IMR-90 (cell line): ENCODE results near the gene CLIC3. TPM values are rescaled to one million over a fixed set of nuclear protein-coding genes. Genes with fewer than 3 reads are reported as not detected.

ENCODE experiments used
- ATAC-seq: fragments of 200-7000 bp; cut with Tn5 transposase; 2 replicates; pipeline ENCODE4 v1.9.1; 2020; ENCODE audit warnings: low read depth, mild to moderate bottlenecking, moderate library complexity
- BruUV-seq: library from RNA; stranded (reverse); fragments of 400-500 nt; replicated peaks from 2 replicates; lab custom pipeline; 2021; lab: Mats Ljungman, UMichigan
- CTCF ChIA-PET: fragments of 300-600 bp; formaldehyde crosslinking; extraction: SDS; loops from one replicate; lab custom pipeline; 2021; ENCODE audit warnings: antibody characterized with exemption; lab: Yijun Ruan, JAX
- POLR2A ChIA-PET: fragments of 300-600 bp; sonication (Branson Sonifier 250); formaldehyde crosslinking; loops from one replicate; lab custom pipeline; 2022; ENCODE audit warnings: antibody characterized with exemption; ENCODE audit not compliant: unreplicated experiment; lab: Charles Lee
- DNase-seq: peaks from one replicate; pipeline ENCODE4 v3.0.0; 2013
- H2AFZ ChIP-seq: replicated peaks from 2 replicates; pipeline ENCODE3; 2013; ENCODE audit warnings: low read length, mild to moderate bottlenecking; ENCODE audit not compliant: poor library complexity
- H2AK5ac ChIP-seq: 2 replicates; pipeline ENCODE4 v1.6.1; 2013; ENCODE audit warnings: low read depth, low read length, inconsistent platforms
- H2AK9ac ChIP-seq: replicated peaks from 2 replicates; pipeline ENCODE3; 2013; ENCODE audit warnings: mild to moderate bottlenecking, low read depth, low read length, moderate library complexity; ENCODE audit not compliant: poor library complexity
- H2BK120ac ChIP-seq: 2 replicates; pipeline ENCODE4 v1.6.1; 2013; ENCODE audit warnings: low read depth, low read length, inconsistent platforms
- H2BK15ac ChIP-seq: 3 replicates; pipeline ENCODE4 v1.6.1; 2013; ENCODE audit warnings: low read depth, low read length, inconsistent platforms
- H2BK20ac ChIP-seq: 2 replicates; pipeline ENCODE4 v1.6.1; 2013; ENCODE audit warnings: low read depth, mild to moderate bottlenecking, inconsistent platforms, low read length, moderate library complexity
- H2BK5ac ChIP-seq: 2 replicates; pipeline ENCODE4 v1.6.1; 2013; ENCODE audit warnings: mild to moderate bottlenecking, low read depth, low read length, inconsistent platforms; ENCODE audit not compliant: poor library complexity, severe bottlenecking
- H3K14ac ChIP-seq: replicated peaks from 2 replicates; pipeline ENCODE4 v1.6.1; 2013; ENCODE audit warnings: low read depth, low read length, inconsistent platforms
- H3K18ac ChIP-seq: 2 replicates; pipeline ENCODE4 v1.6.1; 2013; ENCODE audit warnings: low read depth, low read length, control low read depth
- H3K23ac ChIP-seq: 2 replicates; pipeline ENCODE4 v1.6.1; 2013; ENCODE audit warnings: low read depth, low read length, inconsistent platforms
- H3K27ac ChIP-seq: 2 replicates; pipeline ENCODE4 v1.5.1; 2013; ENCODE audit warnings: mild to moderate bottlenecking, control low read depth, low read length; ENCODE audit not compliant: insufficient read depth
- H3K27me3 ChIP-seq: 2 replicates; pipeline ENCODE4 v1.6.1; 2013; ENCODE audit warnings: low read length; ENCODE audit not compliant: control insufficient read depth, insufficient read depth
- H3K36me3 ChIP-seq: 2 replicates; pipeline ENCODE4 v1.6.1; 2013; ENCODE audit warnings: low read length, mixed read lengths; ENCODE audit not compliant: control insufficient read depth, insufficient read depth
- H3K4ac ChIP-seq: 2 replicates; pipeline ENCODE4 v1.6.1; 2013; ENCODE audit warnings: low read depth, low read length, inconsistent platforms
- H3K4me1 ChIP-seq: 2 replicates; pipeline ENCODE4 v1.6.1; 2013; ENCODE audit warnings: low read length, mixed read lengths; ENCODE audit not compliant: control insufficient read depth, insufficient read depth
- H3K4me2 ChIP-seq: 2 replicates; pipeline ENCODE4 v1.6.1; 2013; ENCODE audit warnings: low read depth, mild to moderate bottlenecking, control low read depth, low read length, moderate library complexity
- H3K4me3 ChIP-seq: 2 replicates; pipeline ENCODE4 v1.5.1; 2013; ENCODE audit warnings: low read depth, mild to moderate bottlenecking, control low read depth, low read length, moderate library complexity; ENCODE audit not compliant: insufficient read depth
- H3K56ac ChIP-seq: 2 replicates; pipeline ENCODE4 v1.6.1; 2013; ENCODE audit warnings: low read length, inconsistent platforms; ENCODE audit not compliant: insufficient read depth; ENCODE audit errors: extremely low read depth
- H3K79me1 ChIP-seq, 2 experiments: 2 replicates each; pipeline ENCODE4 v1.6.1; 2013; ENCODE audit warnings: low read length in 2 of 2, inconsistent platforms in 1 of 2, low read depth in 1 of 2
- H3K9ac ChIP-seq: 2 replicates; pipeline ENCODE4 v1.6.1; 2013; ENCODE audit warnings: low read depth, low read length, control low read depth
- H3K9me1 ChIP-seq: 2 replicates; pipeline ENCODE4 v1.6.1; 2013; ENCODE audit warnings: low read length, inconsistent platforms; ENCODE audit not compliant: insufficient read depth
- H3K9me3 ChIP-seq: 2 replicates; pipeline ENCODE4 v1.6.1; 2013; ENCODE audit warnings: low read length; ENCODE audit not compliant: control insufficient read depth, insufficient read depth
- H4K20me1 ChIP-seq: 2 replicates; pipeline ENCODE4 v1.6.1; 2013; ENCODE audit warnings: low read length, inconsistent platforms; ENCODE audit not compliant: insufficient read depth
- H4K5ac ChIP-seq: 2 replicates; pipeline ENCODE4 v1.6.1; 2013; ENCODE audit warnings: mild to moderate bottlenecking, low read depth, low read length, control low read depth
- H4K8ac ChIP-seq, 2 experiments: 2 replicates each; pipeline ENCODE4 v1.6.1; 2013; ENCODE audit warnings: low read depth in 2 of 2, low read length in 2 of 2, control low read depth in 1 of 2, inconsistent platforms in 1 of 2
- H4K91ac ChIP-seq: 2 replicates; pipeline ENCODE4 v1.6.1; 2013; ENCODE audit warnings: low read depth, low read length, inconsistent platforms; ENCODE audit not compliant: insufficient read depth
- BHLHE40 ChIP-seq: fragments of 150-350 bp; IDR thresholded peaks from 2 replicates; pipeline ENCODE4 v1.6.1; 2016; ENCODE audit warnings: mild to moderate bottlenecking, low read depth, low read length
- CEBPB ChIP-seq: IDR thresholded peaks from 2 replicates; pipeline ENCODE4 v1.6.1; 2012; ENCODE audit warnings: low read depth, low read length, improper control_type of control experiment
- CHD1 ChIP-seq: IDR thresholded peaks from 2 replicates; pipeline ENCODE4 v1.6.1; 2012; ENCODE audit warnings: low read depth, low read length, improper control_type of control experiment
- FOS ChIP-seq: fragments of 150-350 bp; IDR thresholded peaks from 2 replicates; pipeline ENCODE4 v1.6.1; 2016; ENCODE audit warnings: low read depth, low read length
- MAFK ChIP-seq: IDR thresholded peaks from 2 replicates; pipeline ENCODE4 v1.6.1; 2012; ENCODE audit warnings: low read depth, low read length, improper control_type of control experiment
- MAZ ChIP-seq: IDR thresholded peaks from 2 replicates; pipeline ENCODE4 v1.6.1; 2012; ENCODE audit warnings: low read depth, mild to moderate bottlenecking, low read length, improper control_type of control experiment, moderate library complexity, borderline replicate concordance
- MXI1 ChIP-seq: IDR thresholded peaks from 2 replicates; pipeline ENCODE4 v1.6.1; 2012; ENCODE audit warnings: low read depth, mild to moderate bottlenecking, low read length, moderate library complexity, borderline replicate concordance
- NFE2L2 ChIP-seq: fragments of 150-350 bp; IDR thresholded peaks from 2 replicates; pipeline ENCODE4 v1.6.1; 2016; ENCODE audit warnings: low read depth, mild to moderate bottlenecking, low read length
- POLR2A ChIP-seq: IDR thresholded peaks from 2 replicates; pipeline ENCODE4 v1.6.1; 2012; ENCODE audit warnings: mild to moderate bottlenecking, low read depth, low read length
- RAD21 ChIP-seq: IDR thresholded peaks from 2 replicates; pipeline ENCODE4 v1.6.1; 2012; ENCODE audit warnings: low read length, improper control_type of control experiment
- RCOR1 ChIP-seq: IDR thresholded peaks from 2 replicates; pipeline ENCODE4 v1.6.1; 2012; ENCODE audit warnings: mild to moderate bottlenecking, low read length, improper control_type of control experiment; ENCODE audit not compliant: insufficient replicate concordance
- RFX5 ChIP-seq: IDR thresholded peaks from 2 replicates; pipeline ENCODE4 v1.8.0; 2012; ENCODE audit warnings: low read depth, mild to moderate bottlenecking, low read length, moderate library complexity
- SMC3 ChIP-seq: fragments of 150-350 bp; IDR thresholded peaks from 2 replicates; pipeline ENCODE4 v1.6.1; 2016; ENCODE audit warnings: low read depth, mild to moderate bottlenecking, antibody characterized with exemption, low read length, moderate library complexity
- WGBS, 2 experiments: methylation state at CpG; one replicate each; pipeline versions ENCODE4 v1.1.5 to v1.1.7; 2013; ENCODE audit warnings: missing lambda C conversion rate in 2 of 2; ENCODE audit not compliant: insufficient read length in 1 of 2; ENCODE audit errors: extremely low coverage in 2 of 2; 5-methylcytosine and 5-hydroxymethylcytosine counted together
- dilution Hi-C: fragments of 300-500 bp; cut with HindIII; formaldehyde crosslinking; loops from one replicate; pipeline ENCODE4 v1.14.3; 2018; ENCODE audit warnings: low sequenced_read_pairs; ENCODE audit not compliant: unreplicated experiment
- in situ Hi-C: fragments of 300-500 bp; cut with MboI; formaldehyde crosslinking; loops from 3 replicates; pipeline ENCODE4 v1.14.3; 2019; ENCODE audit warnings: low sequenced_read_pairs, inconsistent platforms, mixed read lengths
- intact Hi-C: fragments of 100-400 bp; cut with micrococcal nuclease; formaldehyde crosslinking; loops from 2 replicates; pipeline ENCODE4 v1.10.0; 2022
- polyA plus RNA-seq, 3 experiments: library from polyadenylated mRNA; depleted of rRNA; stranded (reverse); fragments of >200 nt; gene quantifications; 2 replicates each; pipeline ENCODE4 v1.2.3, GENCODE V29; 2012; ENCODE audit warnings: low replicate concordance in 1 of 3
- total RNA-seq: library from RNA; depleted of rRNA; stranded (reverse); fragments of >200 nt; gene quantifications from 2 replicates; pipeline ENCODE4 v1.2.3, GENCODE V29; 2012
- TF ChIP-seq, protein P1 (sequence below): fragments of 150-350 bp; IDR thresholded peaks from 2 replicates; pipeline ENCODE4 v1.6.1; 2017; ENCODE audit warnings: mild to moderate bottlenecking, antibody characterized with exemption, low read length, low read depth
- TF ChIP-seq, protein P2 (sequence below): fragments of 150-350 bp; IDR thresholded peaks from 2 replicates; pipeline ENCODE4 v1.6.1; 2016; ENCODE audit warnings: low read depth, mild to moderate bottlenecking, low read length, moderate library complexity, borderline replicate concordance
- TF ChIP-seq, protein P3 (sequence below): conservative IDR thresholded peaks from 2 replicates; pipeline ENCODE4 v1.5.1; 2012; ENCODE audit warnings: mild to moderate bottlenecking, low read depth, low read length, improper control_type of control experiment

Gene CLIC3
- total and polyA plus RNA-seq, 2 of the 4 experiments (the other 2 are of a cell fraction), result 0.18 to 1.7 TPM

GRCh38 chr9:136972335-136972734 is 24.0 kb downstream of the CLIC3 start:
- Histone ChIP-seq H2BK5ac (no peak overlapping the region), H3K79me1 (no peaks in the 10 kb centered on the region), H4K8ac (no peak overlapping the region), H4K5ac (no peak overlapping the region), H3K4me1 (peaks cover 5% of the 10 kb centered on the region; the same call in 1 of the 2 replicates), H2BK120ac (no peak overlapping the region), H4K91ac (no peak overlapping the region), H3K56ac (no peak overlapping the region), H2BK15ac (no peak overlapping the region), H2AK5ac (no peak overlapping the region), H2AFZ (no peak overlapping the region), H3K27ac (no peak overlapping the region), H3K9me1 (no peaks in the 10 kb centered on the region), H3K27me3 (peaks cover 17% of the 10 kb centered on the region; the same call in 1 of the 2 replicates), H3K14ac (no peak overlapping the region), H3K4ac (no peak overlapping the region), H3K4me2 (no peak overlapping the region), H4K20me1 (no peaks in the 10 kb centered on the region), H3K9ac (no peak overlapping the region), H3K18ac (no peak overlapping the region), H3K36me3 (no peaks in the 10 kb centered on the region), H3K9me3 (no peaks in the 10 kb centered on the region), H2AK9ac (no peak overlapping the region), H3K23ac (no peak overlapping the region), H2BK20ac (no peak overlapping the region), H3K4me3 (no peak overlapping the region)
- no TSS peak for BruUV-seq
- intact Hi-C loops (no loop called here), dilution Hi-C loops (no loop called here), in situ Hi-C loops (no loop called here)
- ChIA-PET POLR2A (no interaction called here), CTCF (no interaction called here)
- DNase-seq (no peak), ATAC-seq (no peak)
- TF ChIP-seq, protein P1, sequence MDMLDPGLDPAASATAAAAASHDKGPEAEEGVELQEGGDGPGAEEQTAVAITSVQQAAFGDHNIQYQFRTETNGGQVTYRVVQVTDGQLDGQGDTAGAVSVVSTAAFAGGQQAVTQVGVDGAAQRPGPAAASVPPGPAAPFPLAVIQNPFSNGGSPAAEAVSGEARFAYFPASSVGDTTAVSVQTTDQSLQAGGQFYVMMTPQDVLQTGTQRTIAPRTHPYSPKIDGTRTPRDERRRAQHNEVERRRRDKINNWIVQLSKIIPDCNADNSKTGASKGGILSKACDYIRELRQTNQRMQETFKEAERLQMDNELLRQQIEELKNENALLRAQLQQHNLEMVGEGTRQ, result no peak
- TF ChIP-seq CHD1 (no peak), MAFK (no peak), BHLHE40 (no peak), NFE2L2 (no peak), RFX5 (no peak), POLR2A (no peak), CEBPB (no peak), MAZ (no peak), FOS (no peak), MXI1 (no peak), RCOR1 (no peak), RAD21 (no peak), SMC3 (no peak)
- TF ChIP-seq, protein P2, sequence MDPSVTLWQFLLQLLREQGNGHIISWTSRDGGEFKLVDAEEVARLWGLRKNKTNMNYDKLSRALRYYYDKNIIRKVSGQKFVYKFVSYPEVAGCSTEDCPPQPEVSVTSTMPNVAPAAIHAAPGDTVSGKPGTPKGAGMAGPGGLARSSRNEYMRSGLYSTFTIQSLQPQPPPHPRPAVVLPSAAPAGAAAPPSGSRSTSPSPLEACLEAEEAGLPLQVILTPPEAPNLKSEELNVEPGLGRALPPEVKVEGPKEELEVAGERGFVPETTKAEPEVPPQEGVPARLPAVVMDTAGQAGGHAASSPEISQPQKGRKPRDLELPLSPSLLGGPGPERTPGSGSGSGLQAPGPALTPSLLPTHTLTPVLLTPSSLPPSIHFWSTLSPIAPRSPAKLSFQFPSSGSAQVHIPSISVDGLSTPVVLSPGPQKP, result no peak
- TF ChIP-seq, protein P3, sequence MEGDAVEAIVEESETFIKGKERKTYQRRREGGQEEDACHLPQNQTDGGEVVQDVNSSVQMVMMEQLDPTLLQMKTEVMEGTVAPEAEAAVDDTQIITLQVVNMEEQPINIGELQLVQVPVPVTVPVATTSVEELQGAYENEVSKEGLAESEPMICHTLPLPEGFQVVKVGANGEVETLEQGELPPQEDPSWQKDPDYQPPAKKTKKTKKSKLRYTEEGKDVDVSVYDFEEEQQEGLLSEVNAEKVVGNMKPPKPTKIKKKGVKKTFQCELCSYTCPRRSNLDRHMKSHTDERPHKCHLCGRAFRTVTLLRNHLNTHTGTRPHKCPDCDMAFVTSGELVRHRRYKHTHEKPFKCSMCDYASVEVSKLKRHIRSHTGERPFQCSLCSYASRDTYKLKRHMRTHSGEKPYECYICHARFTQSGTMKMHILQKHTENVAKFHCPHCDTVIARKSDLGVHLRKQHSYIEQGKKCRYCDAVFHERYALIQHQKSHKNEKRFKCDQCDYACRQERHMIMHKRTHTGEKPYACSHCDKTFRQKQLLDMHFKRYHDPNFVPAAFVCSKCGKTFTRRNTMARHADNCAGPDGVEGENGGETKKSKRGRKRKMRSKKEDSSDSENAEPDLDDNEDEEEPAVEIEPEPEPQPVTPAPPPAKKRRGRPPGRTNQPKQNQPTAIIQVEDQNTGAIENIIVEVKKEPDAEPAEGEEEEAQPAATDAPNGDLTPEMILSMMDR, result no peak
- WGBS, 2 experiments, result 64% methylated on average over 5 of the region's 11 CpGs; no CpG with 5 or more reads in 1 of the 2 experiments
